NCI-H1436 (cell line): ENCODE data around the gene CCKAR.

ENCODE experiments used
- DNase-seq: peaks from one replicate; lab custom pipeline; 2025; lab: John Stamatoyannopoulos, UW

Gene CCKAR

GRCh38 chr4:26459054-26459755 lies 31.1 kb downstream of the CCKAR start:
- DNase-seq, result peak; percentile 43

- DNase-seq, result no peak
Observed at GRCh38 chr4:26458157-26458561, 32.1 kb downstream of the CCKAR start.

GRCh38 chr4:26457412-26457811 lies 32.9 kb downstream of the CCKAR start:
- no peak for DNase-seq

GRCh38 chr4:26455571-26455970 lies 34.7 kb downstream of the CCKAR start:
- no peak for DNase-seq

GRCh38 chr4:26454961-26455360 lies 35.3 kb downstream of the CCKAR start:
- DNase-seq, result no peak

GRCh38 chr4:26452565-26453531 lies 37.4 kb downstream of the CCKAR start:
- peak; percentile 78 for DNase-seq

- no peak for DNase-seq
Observed at GRCh38 chr4:26451597-26451996, 38.7 kb downstream of the CCKAR start.

- DNase-seq, result no peak
Observed at GRCh38 chr4:26450418-26450817, 39.9 kb downstream of the CCKAR start.

- DNase-seq, result no peak
Observed at GRCh38 chr4:26447378-26447777, 42.9 kb downstream of the CCKAR start.

- no peak for DNase-seq
Observed at GRCh38 chr4:26441771-26442170, 48.5 kb downstream of the CCKAR start.

- no peak for DNase-seq
Observed at GRCh38 chr4:26441102-26441501, 49.2 kb downstream of the CCKAR start.

GRCh38 chr4:26434030-26434639 lies 56.1 kb downstream of the CCKAR start:
- no peak for DNase-seq

- DNase-seq, result no peak
Observed at GRCh38 chr4:26433556-26433955, 56.7 kb downstream of the CCKAR start.

GRCh38 chr4:26432419-26432818 lies 57.9 kb downstream of the CCKAR start:
- no peak for DNase-seq

- no peak for DNase-seq
Observed at GRCh38 chr4:26431461-26432180, 58.7 kb downstream of the CCKAR start.
